ENCODE measurements around the gene CDON. TPM values are rescaled to one million over a fixed set of nuclear protein-coding genes. Genes with fewer than 3 reads are reported as not detected.

The CDON gene
- total and polyA plus RNA-seq, 2 of the 13 experiments (the other 11 are each of a cell fraction or from before 2014, with no cell fraction given): 9.6 to 12.8 TPM

- TF ChIP-seq, protein P1, sequence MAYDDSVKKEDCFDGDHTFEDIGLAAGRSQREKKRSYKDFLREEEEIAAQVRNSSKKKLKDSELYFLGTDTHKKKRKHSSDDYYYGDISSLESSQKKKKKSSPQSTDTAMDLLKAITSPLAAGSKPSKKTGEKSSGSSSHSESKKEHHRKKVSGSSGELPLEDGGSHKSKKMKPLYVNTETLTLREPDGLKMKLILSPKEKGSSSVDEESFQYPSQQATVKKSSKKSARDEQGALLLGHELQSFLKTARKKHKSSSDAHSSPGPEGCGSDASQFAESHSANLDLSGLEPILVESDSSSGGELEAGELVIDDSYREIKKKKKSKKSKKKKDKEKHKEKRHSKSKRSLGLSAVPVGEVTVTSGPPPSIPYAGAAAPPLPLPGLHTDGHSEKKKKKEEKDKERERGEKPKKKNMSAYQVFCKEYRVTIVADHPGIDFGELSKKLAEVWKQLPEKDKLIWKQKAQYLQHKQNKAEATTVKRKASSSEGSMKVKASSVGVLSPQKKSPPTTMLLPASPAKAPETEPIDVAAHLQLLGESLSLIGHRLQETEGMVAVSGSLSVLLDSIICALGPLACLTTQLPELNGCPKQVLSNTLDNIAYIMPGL (CRISPR knock-in tag; IDR thresholded peaks at IDR 0.05; ENCODE audit: borderline replicate concordance in 1 of 2, low read depth in 1 of 2): 0 out of 4 replicates have a peak, but pooled peaks of 1 of the 2 experiments have one; percentile 23
- TF ChIP-seq KAT8 (CRISPR knock-in tag; IDR thresholded peaks at IDR 0.05): no peak
- TF ChIP-seq ZXDC (CRISPR knock-in tag; IDR thresholded peaks at IDR 0.05): no peak
- TF ChIP-seq KAT7 (CRISPR knock-in tag; IDR thresholded peaks at IDR 0.05; ENCODE audit: borderline replicate concordance): peak; percentile 55
- TF ChIP-seq KDM2A (CRISPR knock-in tag; IDR thresholded peaks at IDR 0.05; ENCODE audit: borderline replicate concordance, low read depth): 0 out of 2 replicates have a peak, but pooled peaks have one; percentile 24
- peak; percentile 21; the same call in 1 of the 2 replicates for TF ChIP-seq ZNF772 (CRISPR knock-in tag; IDR thresholded peaks at IDR 0.05)
- 0 out of 2 replicates have a peak, but pooled peaks have one; percentile 31 for TF ChIP-seq CSRNP1 (CRISPR knock-in tag; IDR thresholded peaks at IDR 0.05)
- no peak for TF ChIP-seq MXI1 (IDR thresholded peaks at IDR 0.05; ENCODE audit: borderline replicate concordance, low read depth, low read length)
- TF ChIP-seq, protein P2, sequence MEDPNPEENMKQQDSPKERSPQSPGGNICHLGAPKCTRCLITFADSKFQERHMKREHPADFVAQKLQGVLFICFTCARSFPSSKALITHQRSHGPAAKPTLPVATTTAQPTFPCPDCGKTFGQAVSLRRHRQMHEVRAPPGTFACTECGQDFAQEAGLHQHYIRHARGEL (CRISPR knock-in tag; IDR thresholded peaks at IDR 0.05): no peak
- TF ChIP-seq ZFP36L2 (CRISPR knock-in tag; IDR thresholded peaks at IDR 0.05): no peak
- TF ChIP-seq, protein P3, sequence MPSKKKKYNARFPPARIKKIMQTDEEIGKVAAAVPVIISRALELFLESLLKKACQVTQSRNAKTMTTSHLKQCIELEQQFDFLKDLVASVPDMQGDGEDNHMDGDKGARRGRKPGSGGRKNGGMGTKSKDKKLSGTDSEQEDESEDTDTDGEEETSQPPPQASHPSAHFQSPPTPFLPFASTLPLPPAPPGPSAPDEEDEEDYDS (CRISPR knock-in tag; IDR thresholded peaks at IDR 0.05): 0 out of 2 replicates have a peak, but pooled peaks have one; percentile 10
- no peak for TF ChIP-seq CBX2 (IDR thresholded peaks at IDR 0.05; ENCODE audit: low read depth, low read length)
- no peak for TF ChIP-seq CBX2 (CRISPR knock-in tag; IDR thresholded peaks at IDR 0.05; ENCODE audit: low read depth)
- no peak for TF ChIP-seq ZFYVE20 (CRISPR knock-in tag; IDR thresholded peaks at IDR 0.05; ENCODE audit: borderline replicate concordance, low read depth)
- TF ChIP-seq, protein P4, sequence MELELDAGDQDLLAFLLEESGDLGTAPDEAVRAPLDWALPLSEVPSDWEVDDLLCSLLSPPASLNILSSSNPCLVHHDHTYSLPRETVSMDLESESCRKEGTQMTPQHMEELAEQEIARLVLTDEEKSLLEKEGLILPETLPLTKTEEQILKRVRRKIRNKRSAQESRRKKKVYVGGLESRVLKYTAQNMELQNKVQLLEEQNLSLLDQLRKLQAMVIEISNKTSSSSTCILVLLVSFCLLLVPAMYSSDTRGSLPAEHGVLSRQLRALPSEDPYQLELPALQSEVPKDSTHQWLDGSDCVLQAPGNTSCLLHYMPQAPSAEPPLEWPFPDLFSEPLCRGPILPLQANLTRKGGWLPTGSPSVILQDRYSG (CRISPR knock-in tag; IDR thresholded peaks at IDR 0.05): no peak
These were observed 673 bp downstream of the CDON start (continued) for GRCh38 chr11:126061707-126062678.

All from HepG2 (cell line).